CD4-positive, alpha-beta T cell (primary cell): Measurements from ENCODE around the gene PRLHR. TPM values are rescaled to one million over a fixed set of nuclear protein-coding genes. Genes with fewer than 3 reads are reported as not detected.

ENCODE experiments used
- ATAC-seq: fragments of 200-7000 bp; cut with Tn5 transposase; one replicate; pipeline ENCODE4 v1.10.0; 2022; ENCODE audit warnings: mild to moderate bottlenecking; ENCODE audit not compliant: poor library complexity
- CTCF ChIA-PET: fragments of 350-600 bp; sonication (Branson Sonifier 250); formaldehyde crosslinking; loops from one replicate; lab custom pipeline; 2021; ENCODE audit warnings: antibody characterized with exemption, inconsistent platforms; lab: Charles Lee
- POLR2A ChIA-PET: fragments of 350-600 bp; sonication (Branson Sonifier 250); formaldehyde crosslinking; loops from one replicate; lab custom pipeline; 2021; ENCODE audit warnings: antibody characterized with exemption, inconsistent platforms; lab: Charles Lee
- DNase-seq, 14 experiments: peaks; one replicate each; pipeline ENCODE4 v3.0.0-alpha.2; 2013 to 2020; ENCODE audit warnings: mixed read lengths in 2 of 14
- H3K27ac ChIP-seq, 2 donors: one replicate each; pipeline versions ENCODE4 v1.5.1 to v1.7.0; 2013; ENCODE audit warnings: low read length in 2 of 2, low read depth in 1 of 2, mild to moderate bottlenecking in 1 of 2
- H3K27me3 ChIP-seq, 2 experiments: 1 replicate in 1 of 2; 2 replicates in 1 of 2; pipeline versions ENCODE4 v1.6.1 to v1.7.0; 2013; ENCODE audit warnings: low read length in 2 of 2, control low read depth in 1 of 2, mild to moderate bottlenecking in 1 of 2, moderate library complexity in 1 of 2; ENCODE audit not compliant: insufficient read depth in 2 of 2, control insufficient read depth in 1 of 2
- H3K36me3 ChIP-seq: one replicate; pipeline ENCODE4 v1.6.1; 2013; ENCODE audit warnings: low read length, control low read depth; ENCODE audit not compliant: insufficient read depth
- H3K4me1 ChIP-seq: one replicate; pipeline ENCODE4 v1.6.1; 2013; ENCODE audit warnings: low read length, control low read depth; ENCODE audit not compliant: insufficient read depth
- H3K4me3 ChIP-seq: one replicate; pipeline ENCODE4 v1.5.1; 2013; ENCODE audit warnings: mild to moderate bottlenecking, low read length, moderate library complexity
- H3K9me3 ChIP-seq, 2 experiments: 1 replicate in 1 of 2; 2 replicates in 1 of 2; pipeline versions ENCODE4 v1.6.1 to v1.7.0; 2013; ENCODE audit warnings: low read length in 2 of 2, mild to moderate bottlenecking in 2 of 2, control low read depth in 1 of 2, moderate library complexity in 1 of 2; ENCODE audit not compliant: control insufficient read depth in 1 of 2, insufficient read depth in 1 of 2
- H3K27ac Mint-ChIP-seq: one replicate; pipeline ENCODE4 v1.8.0; 2020; ENCODE audit warnings: mixed read lengths
- H3K27me3 Mint-ChIP-seq: one replicate; pipeline ENCODE4 v1.8.0; 2021; ENCODE audit warnings: mixed read lengths
- H3K36me3 Mint-ChIP-seq: one replicate; pipeline ENCODE4 v1.8.0; 2021; ENCODE audit warnings: low read depth, mixed read lengths
- H3K4me1 Mint-ChIP-seq: one replicate; pipeline ENCODE4 v1.8.0; 2021; ENCODE audit warnings: low read depth, mixed read lengths
- H3K4me3 Mint-ChIP-seq: one replicate; pipeline ENCODE4 v1.8.0; 2020; ENCODE audit warnings: mild to moderate bottlenecking, mixed read lengths
- H3K9me3 Mint-ChIP-seq: one replicate; pipeline ENCODE4 v1.8.0; 2020; ENCODE audit warnings: mixed read lengths
- CTCF ChIP-seq: fragments of 200-600 bp; IDR thresholded peaks from one replicate; pipeline ENCODE4 v1.8.0; 2022; ENCODE audit warnings: antibody characterized with exemption, mild to moderate bottlenecking
- intact Hi-C, 2 experiments: fragments of 100-400 bp; cut with DNase I in 1 of 2; cut with micrococcal nuclease in 1 of 2; formaldehyde crosslinking; loops; one replicate each; pipeline versions ENCODE4 v1.15.1 to v1.9.0; 2023 to 2025; cut with DNase I, micrococcal nuclease
- total RNA-seq, 174 experiments: library from RNA in 2 of 174; stranded (reverse) in 2 of 174; gene quantifications; one replicate each; pipeline ENCODE4 v1.2.3 and lab custom pipeline; 2021 to 2026

Gene PRLHR
- total RNA-seq, 2 experiments from 2014 or later = not detected

GRCh38 chr10:118569882-118570252 lies 25.6 kb downstream of the PRLHR start:
- POLR2A ChIA-PET = no interaction called here
- Mint-ChIP-seq H3K9me3 (no peaks in the 10 kb centered on the region), H3K4me1 (peaks cover 13% of the 10 kb centered on the region), H3K4me3 (no peak overlapping the region), H3K27ac (no peak overlapping the region), H3K36me3 (no peaks in the 10 kb centered on the region), H3K27me3 (no peaks in the 10 kb centered on the region)
- H3K4me1 ChIP-seq = peaks cover 12% of the 10 kb centered on the region
- H3K4me3 ChIP-seq = no peak overlapping the region
- ATAC-seq (no peak), DNase-seq (no peak)
- no peak overlapping the region for H3K27ac ChIP-seq
- intact Hi-C loops = loop anchor here (2.0 to 5.0 kb wide), 3 partner anchors 279 to 462 kb away; no protein-coding TSS in a partner anchor
- no peaks in the 10 kb centered on the region for H3K36me3 ChIP-seq
- H3K9me3 ChIP-seq = no peaks in the 10 kb centered on the region
- CTCF ChIA-PET = interaction anchor here (1.3 kb wide), 1 partner anchor 151 kb away, joined by 4 read pairs; no protein-coding TSS in a partner anchor
- H3K27me3 ChIP-seq = no peaks in the 10 kb centered on the region
- TF ChIP-seq CTCF = no peak

- Mint-ChIP-seq H3K4me3 (no peak overlapping the region), H3K27me3 (no peaks in the 10 kb centered on the region), H3K36me3 (no peaks in the 10 kb centered on the region), H3K27ac (no peak overlapping the region), H3K9me3 (no peaks in the 10 kb centered on the region), H3K4me1 (peaks cover 13% of the 10 kb centered on the region)
- DNase-seq (no peak), ATAC-seq (no peak)
- intact Hi-C loops = loop anchor here (2.0 to 5.0 kb wide), 3 partner anchors 279 to 463 kb away; no protein-coding TSS in a partner anchor
- TF ChIP-seq CTCF = no peak
- Histone ChIP-seq H3K9me3 (no peaks in the 10 kb centered on the region), H3K27ac (no peak overlapping the region), H3K36me3 (no peaks in the 10 kb centered on the region), H3K4me1 (peaks cover 12% of the 10 kb centered on the region), H3K4me3 (no peak overlapping the region), H3K27me3 (no peaks in the 10 kb centered on the region)
- CTCF ChIA-PET = interaction anchor here (0.8 to 1.3 kb wide), 8 partner anchors 128 to 232 kb away, joined by 3 to 14 read pairs (median 5); partner anchors contain the start of gene CACUL1
- POLR2A ChIA-PET = interaction anchor here (1.4 to 1.5 kb wide), 2 partner anchors 88 to 152 kb away, joined by 4 to 7 read pairs; no protein-coding TSS in a partner anchor
These were observed 26.1 kb downstream of the PRLHR start for GRCh38 chr10:118569241-118569881.

GRCh38 chr10:118568327-118568848 lies 27.1 kb downstream of the PRLHR start:
- DNase-seq = peak in 13 of 14 experiments; percentile 17 to 85 (median 45)
- peak; percentile 78 for TF ChIP-seq CTCF
- H3K9me3 Mint-ChIP-seq = no peaks in the 10 kb centered on the region
- no peaks in the 10 kb centered on the region for H3K36me3 ChIP-seq
- no peak overlapping the region for H3K4me3 ChIP-seq
- H3K27me3 ChIP-seq = no peaks in the 10 kb centered on the region
- H3K27ac Mint-ChIP-seq = no peak overlapping the region
- no peak overlapping the region for H3K4me3 Mint-ChIP-seq
- no peak overlapping the region for H3K27ac ChIP-seq
- ChIA-PET CTCF (interaction anchor here (0.6 to 2.6 kb wide), 33 partner anchors 9 to 998 kb away, joined by 3 to 14 read pairs (median 4); partner anchors contain the start of gene CACUL1), POLR2A (interaction anchor here (0.9 to 1.7 kb wide), 5 partner anchors 89 to 232 kb away, joined by 4 to 7 read pairs (median 6); partner anchors contain the start of gene CACUL1)
- no peaks in the 10 kb centered on the region for H3K27me3 Mint-ChIP-seq
- peaks cover 13% of the 10 kb centered on the region for H3K4me1 Mint-ChIP-seq
- peaks cover 12% of the 10 kb centered on the region for H3K4me1 ChIP-seq
- H3K36me3 Mint-ChIP-seq = no peaks in the 10 kb centered on the region
- intact Hi-C loops = loop anchor here (1.0 to 5.0 kb wide), 6 partner anchors 153 to 464 kb away; no protein-coding TSS in a partner anchor
- ATAC-seq = peak; percentile 75
- no peaks in the 10 kb centered on the region for H3K9me3 ChIP-seq
